HCT116 (cell line): ENCODE measurements around the gene GSKIP. TPM values are rescaled to one million over a fixed set of nuclear protein-coding genes. Genes with fewer than 3 reads are reported as not detected.

Experiments used
- ATAC-seq: fragments of 200-7000 bp; cut with Tn5 transposase; 2 replicates; pipeline ENCODE4 v1.9.1; 2020; ENCODE audit warnings: mild to moderate bottlenecking, moderate library complexity
- BruUV-seq: library from RNA; stranded (reverse); fragments of 400-500 nt; replicated peaks from 2 replicates; lab custom pipeline; 2021; lab: Mats Ljungman, UMichigan
- CTCF ChIA-PET: fragments of 300-600 bp; sonication (Branson Sonifier 250); formaldehyde crosslinking; loops from one replicate; lab custom pipeline; 2021; ENCODE audit warnings: antibody characterized with exemption; lab: Charles Lee
- POLR2A ChIA-PET: fragments of 300-600, 350-600 bp; sonication (Branson Sonifier 250); formaldehyde crosslinking; loops from one replicate; lab custom pipeline; 2021; ENCODE audit warnings: antibody characterized with exemption; lab: Charles Lee
- RAD21 ChIA-PET, 2 experiments: fragments of 300-600 bp; sonication (Branson Sonifier 250); formaldehyde crosslinking; loops; one replicate each; lab custom pipeline; 2023; ENCODE audit warnings: low total read pairs in 2 of 2; ENCODE audit not compliant: uncharacterized antibody in 2 of 2, unreplicated experiment in 2 of 2, low non-redundant PET in 1 of 2; lab: Charles Lee
- DNase-seq: peaks from one replicate; pipeline ENCODE4 v3.0.0-alpha.2; 2010; ENCODE audit warnings: low read depth, low spot score
- H2AFZ ChIP-seq: fragments of 200-600 bp; shearing (Covaris generic), sonication (generic); 2 replicates; pipeline ENCODE4 v1.6.1; 2017; ENCODE audit warnings: low read depth, mixed run types, mixed read lengths, antibody characterized with exemption, low read length; ENCODE audit not compliant: poor library complexity, severe bottlenecking
- H3K27ac ChIP-seq: 2 replicates; pipeline ENCODE4 v1.5.1; 2012; ENCODE audit warnings: low read depth, low read length
- H3K27me3 ChIP-seq: fragments of 200-600 bp; sonication (generic); 2 replicates; pipeline ENCODE4 v1.6.1; 2016; ENCODE audit warnings: mixed run types, low read length, mixed read lengths; ENCODE audit not compliant: insufficient read depth
- H3K36me3 ChIP-seq, 2 experiments: fragments of 200-500 bp in 1 of 2; fragments of 200-600 bp in 1 of 2; sonication (Bioruptor generic) in 1 of 2; sonication (generic) in 1 of 2; 2 replicates each; pipeline versions ENCODE4 v1.5.1 to v1.6.1; 2014 to 2016; ENCODE audit warnings: low read length in 2 of 2, inconsistent platforms in 1 of 2, mixed read lengths in 1 of 2, mixed run types in 1 of 2; ENCODE audit not compliant: insufficient read depth in 2 of 2, control insufficient read depth in 1 of 2
- H3K4me1 ChIP-seq, 2 experiments: fragments of 200-600 bp in 1 of 2; sonication (generic) in 1 of 2; 2 replicates each; pipeline versions ENCODE4 v1.5.1 to v1.6.1; 2012 to 2017; ENCODE audit warnings: low read length in 2 of 2, inconsistent platforms in 1 of 2, mild to moderate bottlenecking in 1 of 2, mixed read lengths in 1 of 2, mixed run types in 1 of 2, moderate library complexity in 1 of 2; ENCODE audit not compliant: insufficient read depth in 2 of 2, control insufficient read depth in 1 of 2
- H3K4me2 ChIP-seq: fragments of 200-600 bp; sonication (generic); 2 replicates; pipeline ENCODE4 v1.6.1; 2017; ENCODE audit warnings: mixed run types, low read length, mixed read lengths
- H3K4me3 ChIP-seq, 2 experiments: fragments of 200-600 bp in 1 of 2; sonication (generic) in 1 of 2; replicated peaks in 1 of 2; 2 replicates each; pipeline ENCODE4 v1.5.1; 2011 to 2016; ENCODE audit warnings: low read length in 2 of 2, control low read depth in 1 of 2, low read depth in 1 of 2, mild to moderate bottlenecking in 1 of 2, mixed read lengths in 1 of 2, mixed run types in 1 of 2
- H3K79me2 ChIP-seq: fragments of 200-600 bp; sonication (generic); 2 replicates; pipeline ENCODE4 v1.6.1; 2017; ENCODE audit warnings: mild to moderate bottlenecking, mixed run types, low read length, moderate library complexity, mixed read lengths; ENCODE audit not compliant: insufficient read depth
- H3K9ac ChIP-seq: fragments of 200-600 bp; sonication (generic); 2 replicates; pipeline ENCODE4 v1.6.1; 2016; ENCODE audit warnings: low read length, mixed read lengths
- H3K9me2 ChIP-seq: fragments of 200-600 bp; sonication (generic), shearing (Covaris generic); 2 replicates; pipeline ENCODE4 v1.6.1; 2017; ENCODE audit warnings: mixed run types, mild to moderate bottlenecking, moderate library complexity; ENCODE audit not compliant: insufficient read depth
- H3K9me3 ChIP-seq, 2 experiments: fragments of 200-500 bp in 1 of 2; fragments of 200-600 bp in 1 of 2; sonication (Bioruptor generic) in 1 of 2; sonication (generic) in 1 of 2; 2 replicates each; pipeline ENCODE4 v1.6.1; 2014 to 2017; ENCODE audit warnings: low read length in 2 of 2, mixed read lengths in 2 of 2, inconsistent platforms in 1 of 2, low read depth in 1 of 2, mild to moderate bottlenecking in 1 of 2, mixed run types in 1 of 2, moderate library complexity in 1 of 2; ENCODE audit not compliant: control insufficient read depth in 1 of 2, insufficient read depth in 1 of 2
- H4K20me1 ChIP-seq: fragments of 200-600 bp; sonication (generic), shearing (Covaris generic); 2 replicates; pipeline ENCODE4 v1.6.1; 2017; ENCODE audit warnings: mixed run types, mild to moderate bottlenecking, moderate library complexity; ENCODE audit not compliant: insufficient read depth
- CBX3 ChIP-seq: IDR thresholded peaks from 2 replicates; pipeline ENCODE4 v1.6.1; 2012; ENCODE audit warnings: low read depth
- CEBPB ChIP-seq: IDR thresholded peaks from 2 replicates; pipeline ENCODE4 v1.6.1; 2012; ENCODE audit warnings: low read depth
- EGR1 ChIP-seq: IDR thresholded peaks from 2 replicates; pipeline ENCODE4 v1.6.1; 2012; ENCODE audit warnings: low read depth
- EZH2phosphoT487 ChIP-seq: fragments of 200-600 bp; IDR thresholded peaks from 2 replicates; pipeline ENCODE4 v1.6.1; 2018; ENCODE audit warnings: antibody characterized with exemption, borderline replicate concordance
- JUND ChIP-seq: IDR thresholded peaks from 2 replicates; pipeline ENCODE4 v1.6.1; 2012
- POLR2A ChIP-seq: IDR thresholded peaks from 2 replicates; pipeline ENCODE4 v1.7.0; 2011; ENCODE audit warnings: borderline replicate concordance; ENCODE audit not compliant: insufficient read depth, insufficient read length; ENCODE audit errors: extremely low read depth
- POLR2AphosphoS5 ChIP-seq: IDR thresholded peaks from 2 replicates; pipeline ENCODE4 v1.6.1; 2011; ENCODE audit warnings: mild to moderate bottlenecking, low read depth, low read length, moderate library complexity
- SP1 ChIP-seq: IDR thresholded peaks from 2 replicates; pipeline ENCODE4 v1.6.1; 2012; ENCODE audit warnings: low read depth
- ZFX ChIP-seq: fragments of 450-650 bp; IDR thresholded peaks from 2 replicates; pipeline ENCODE4 v1.6.1; 2017
- intact Hi-C: fragments of 100-400 bp; cut with micrococcal nuclease; formaldehyde crosslinking; loops from 2 replicates; pipeline ENCODE4 v1.10.0; 2022
- total RNA-seq: library from RNA; stranded (reverse); gene quantifications from one replicate; pipeline ENCODE4 v1.2.1, GENCODE V29; 2021; ENCODE audit not compliant: unreplicated experiment
- TF ChIP-seq, protein P1 (sequence below): IDR thresholded peaks from 2 replicates; pipeline ENCODE4 v1.6.1; 2012

The GSKIP gene
- total RNA-seq, 1 experiment from 2014 or later, result 21.7 TPM

DNA sequence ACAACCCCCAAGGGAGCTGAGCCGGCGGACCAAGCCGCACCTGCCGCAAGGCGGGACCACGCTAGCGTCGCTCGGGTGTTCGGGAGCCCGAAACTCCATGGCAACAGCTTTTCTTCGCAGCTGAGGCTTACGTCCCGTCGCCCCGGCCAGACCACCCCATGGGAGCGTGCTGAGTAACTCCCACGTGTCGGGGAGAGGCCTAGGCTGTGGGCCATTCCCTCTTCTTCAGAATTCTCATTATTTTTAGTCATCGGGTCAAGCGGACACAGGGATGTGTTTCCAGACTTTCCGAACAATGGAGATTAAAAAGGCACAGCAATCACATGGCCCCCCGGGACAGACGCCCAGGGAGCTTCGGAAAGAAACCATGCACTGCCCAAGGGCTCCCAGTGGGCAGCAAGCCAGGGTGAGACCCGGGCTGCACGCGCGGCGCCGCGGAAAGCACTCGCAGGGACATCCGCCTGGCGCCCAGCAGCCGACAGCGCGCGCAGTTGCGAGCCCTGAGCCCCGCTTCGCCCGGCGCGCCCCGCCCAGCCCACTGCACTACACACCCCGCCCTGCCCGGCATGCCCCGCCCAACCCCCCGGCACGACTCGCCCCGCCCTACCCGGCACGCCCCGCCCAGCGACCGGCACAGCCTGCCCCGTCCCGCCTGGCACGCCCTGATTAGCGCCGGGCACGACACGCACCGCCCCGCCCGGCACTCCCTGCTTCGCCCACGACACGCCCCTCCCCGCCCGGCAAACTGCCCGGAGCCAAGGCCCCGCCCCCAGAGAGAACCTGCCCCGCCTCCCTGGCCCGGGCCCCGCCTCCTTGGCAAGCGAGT lies 28.2 kb downstream of the GSKIP start:
- peak overlapping the region; percentile 4; the same call in 1 of the 2 replicates for H3K27ac ChIP-seq
- H3K4me2 ChIP-seq, result peak overlapping the region; percentile 100
- peak overlapping the region; percentile 75 for H3K9ac ChIP-seq
- peak overlapping the region; percentile 83 for H2AFZ ChIP-seq
- H3K4me1 ChIP-seq, result peaks cover 7 to 22% of the 10 kb centered on the region in 2 experiments; a peak in 3 of 4 replicates
- ChIA-PET POLR2A (no interaction called here), CTCF (no interaction called here), RAD21 (no interaction called here)
- H3K4me3 ChIP-seq, result peak overlapping the region; percentile 79 to 97
- ATAC-seq (peak; percentile 93), DNase-seq (peak; percentile 85)
- H3K9me3 ChIP-seq, result no peaks in the 10 kb centered on the region
- no peaks in the 10 kb centered on the region for H3K36me3 ChIP-seq
- TF ChIP-seq POLR2AphosphoS5 (peak; percentile 66; the same call in 1 of the 2 replicates), SP1 (peak; percentile 75), CEBPB (no peak), EGR1 (peak; percentile 41; the same call in 1 of the 2 replicates), POLR2A (peak; percentile 66), CBX3 (peak; percentile 62; the same call in 1 of the 2 replicates), ZFX (no peak), EZH2phosphoT487 (no peak), JUND (no peak)
- TF ChIP-seq, protein P1, sequence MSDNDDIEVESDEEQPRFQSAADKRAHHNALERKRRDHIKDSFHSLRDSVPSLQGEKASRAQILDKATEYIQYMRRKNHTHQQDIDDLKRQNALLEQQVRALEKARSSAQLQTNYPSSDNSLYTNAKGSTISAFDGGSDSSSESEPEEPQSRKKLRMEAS, result peak; percentile 78
- TSS peak; percentile 60 for BruUV-seq
- no peaks in the 10 kb centered on the region for H3K9me2 ChIP-seq
- H3K79me2 ChIP-seq, result no peaks in the 10 kb centered on the region
- H3K27me3 ChIP-seq, result no peaks in the 10 kb centered on the region
- H4K20me1 ChIP-seq, result no peaks in the 10 kb centered on the region
- intact Hi-C loops, result loop anchor here (2.0 kb wide), 1 partner anchor 29 kb away; the partner anchor contains the start of genes ATG2B and GSKIP
